Right cardiac atrium (tissue), 5 donors: ENCODE results near the gene ZSWIM6. TPM values are rescaled to one million over a fixed set of nuclear protein-coding genes. Genes with fewer than 3 reads are reported as not detected.
A peak's percentile ranks its signal among the peaks of the same experiment; 100 is the strongest.

ENCODE experiments used
- ATAC-seq, 2 donors: fragments of 200-7000 bp; cut with Tn5 transposase; one replicate each; pipeline versions ENCODE4 v1.8.0 to v1.9.1; 2020; ENCODE audit warnings: moderate library complexity in 2 of 2, mild to moderate bottlenecking in 1 of 2
- DNase-seq, 3 donors: peaks; one replicate each; pipeline ENCODE4 v3.0.0-alpha.2; 2020
- H3K27ac ChIP-seq: one replicate; pipeline ENCODE4 v1.5.1; 2013; ENCODE audit warnings: mild to moderate bottlenecking, low read length, control low read depth, moderate library complexity
- H3K27me3 ChIP-seq: one replicate; pipeline ENCODE4 v1.6.1; 2013; ENCODE audit not compliant: control insufficient read depth, insufficient read depth
- H3K4me1 ChIP-seq: one replicate; pipeline ENCODE4 v1.6.1; 2013; ENCODE audit warnings: low read length; ENCODE audit not compliant: control insufficient read depth, insufficient read depth
- H3K4me3 ChIP-seq: one replicate; pipeline ENCODE4 v1.5.1; 2013; ENCODE audit warnings: low read length, control low read depth
- H3K9me3 ChIP-seq: one replicate; pipeline ENCODE4 v1.6.1; 2013; ENCODE audit warnings: low read length; ENCODE audit not compliant: control insufficient read depth
- WGBS: extraction: QIAGEN DNeasy Blood & Tissue Kit; methylation state at CpG from one replicate; pipeline ENCODE4 v1.1.7; 2013; 5-methylcytosine and 5-hydroxymethylcytosine counted together
- intact Hi-C, 4 donors: fragments of 100-400 bp; cut with DNase I; formaldehyde crosslinking; loops; one replicate each; pipeline versions ENCODE4 v1.11.0 to v1.14.0; 2022 to 2023
- polyA plus RNA-seq: library from polyadenylated mRNA; stranded (reverse); fragments of 200-250 nt; gene quantifications from one replicate; pipeline ENCODE4 v1.2.3, GENCODE V29; 2013
- total RNA-seq, 4 donors: library from RNA; stranded (reverse); fragmentation: NEBNext Ultra II Directional; extraction: Animal tissue kit (Norgen Biotek cat#: 25700); gene quantifications; one replicate each; pipeline ENCODE4 v1.2.1, GENCODE V29; 2021
- donor health status: healthy with polysubstance abuse.
- donor health status: DM: no; HTN: yes; CAD: no.
- donor health status: DM: no; HTN: no; CAD: no.
- donor health status: DM: no; HTN: yes; CAD: no; lungs with severe emphysema.
- donor health status: DM: yes; HTN: yes; CAD: no.

The ZSWIM6 gene
- total and polyA plus RNA-seq, 5 donors: 2.5 to 7.9 (median 6.8) TPM

DNA sequence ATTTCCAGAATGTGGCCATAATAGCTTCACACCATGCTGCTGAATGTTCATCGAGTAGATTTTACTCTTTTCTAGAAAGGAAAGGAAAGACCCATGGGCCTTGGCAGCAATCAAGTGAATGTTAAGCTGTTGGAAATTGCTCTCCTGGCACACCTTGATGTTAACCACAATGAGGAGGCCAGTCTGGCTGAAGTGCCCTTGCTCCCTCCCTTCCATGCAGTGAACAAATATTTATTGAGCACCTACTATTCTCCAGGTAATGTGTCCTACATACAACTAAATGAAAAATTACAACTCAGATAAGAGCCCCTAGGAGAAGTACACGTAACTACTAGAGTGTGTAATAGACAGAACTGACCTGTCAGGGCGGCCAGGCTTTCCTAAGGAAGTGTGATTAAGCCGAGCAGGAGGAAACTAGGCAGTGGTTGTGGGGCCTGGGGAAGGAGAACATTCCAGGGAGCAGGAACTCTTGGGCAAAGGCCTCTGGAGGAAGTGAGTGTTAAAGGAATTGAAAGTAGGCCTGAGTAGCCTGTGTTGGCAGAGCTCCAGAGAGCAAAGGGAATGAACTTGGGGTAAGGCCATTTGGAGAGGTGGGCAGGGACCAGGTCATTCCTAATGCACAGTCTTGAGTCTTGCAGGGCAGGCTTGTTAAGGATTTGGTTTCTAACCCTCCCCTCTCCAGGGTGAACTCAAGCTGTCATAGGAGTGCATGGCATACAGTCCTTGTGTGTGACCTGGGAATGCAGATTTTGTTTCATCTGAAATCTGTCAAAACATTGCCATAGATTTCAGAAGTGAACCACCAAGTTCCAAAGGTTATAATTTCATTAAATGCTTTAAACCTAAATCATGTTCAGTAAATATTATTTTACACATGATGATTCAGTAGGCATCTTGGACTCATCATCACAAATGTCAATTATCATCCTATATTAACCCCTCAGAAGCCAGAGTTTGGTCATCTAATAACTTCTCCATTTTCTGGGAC lies 9.0 kb upstream of the ZSWIM6 start:
- DNase-seq (peak in 1 of 3 donors; percentile 31), ATAC-seq (peak; percentile 54 to 82)
- Histone ChIP-seq H3K4me3 (no peak overlapping the region), H3K4me1 (peaks cover 2% of the 10 kb centered on the region), H3K27me3 (no peaks in the 10 kb centered on the region), H3K9me3 (no peaks in the 10 kb centered on the region), H3K27ac (no peak overlapping the region)
- intact Hi-C loops: loop anchor here in 1 of 4 donors (5.0 kb wide), 1 partner anchor 161 kb away; the partner anchor contains the start of gene SMIM15
- WGBS: 69% methylated on average over 4 of the region's 4 CpGs

DNA sequence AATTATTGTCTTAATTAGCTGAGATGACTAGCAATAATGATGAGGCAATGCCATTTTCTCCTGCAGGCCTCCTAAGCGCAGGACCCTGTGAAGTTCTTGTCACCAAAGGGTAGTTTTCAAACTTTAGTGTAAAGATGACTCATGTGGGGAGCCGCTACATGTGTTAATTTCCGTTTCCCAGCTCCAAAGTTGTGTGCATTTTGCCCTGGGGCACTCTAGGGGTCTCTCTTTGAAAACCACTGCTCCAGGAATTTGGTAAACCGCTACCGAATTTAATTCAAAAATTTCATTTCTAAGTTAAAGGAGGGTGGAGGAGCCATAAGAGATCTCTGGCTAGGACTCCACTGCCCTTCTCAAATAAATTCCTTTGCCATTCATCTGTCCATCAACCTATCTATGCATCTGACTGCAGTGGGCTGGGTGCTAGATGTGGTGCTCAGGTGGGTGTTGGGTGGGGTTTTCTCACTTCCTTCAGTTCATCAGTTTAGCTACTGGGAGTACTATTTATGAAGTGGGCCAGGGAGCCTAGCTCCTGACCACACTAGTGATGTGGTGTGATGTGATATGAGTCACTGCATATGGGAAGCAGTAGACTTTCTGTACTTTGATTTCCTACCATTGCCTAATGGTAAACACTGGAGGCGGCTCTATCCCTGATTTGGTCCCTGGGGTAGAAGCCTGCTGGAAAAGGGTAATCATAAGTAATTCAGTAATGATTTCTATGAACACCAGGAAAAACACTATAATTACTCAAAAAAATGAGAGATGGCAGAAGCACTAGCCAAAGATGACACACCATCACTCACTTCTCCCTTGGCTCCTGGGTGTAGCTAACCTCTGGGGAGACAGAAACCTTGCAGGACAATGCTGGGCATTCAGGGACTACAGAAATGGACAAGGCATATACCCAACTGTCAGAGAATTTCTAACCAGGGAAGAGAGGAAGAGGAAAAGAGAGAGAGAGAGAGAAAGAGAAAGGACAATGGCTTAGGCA lies 4.0 kb upstream of the ZSWIM6 start:
- 77% methylated on average over 6 of the region's 6 CpGs for WGBS
- ATAC-seq (no peak), DNase-seq (no peak)
- intact Hi-C loops: no loop called here
- Histone ChIP-seq H3K4me1 (no peaks in the 10 kb centered on the region), H3K27ac (no peak overlapping the region), H3K9me3 (no peaks in the 10 kb centered on the region), H3K27me3 (no peaks in the 10 kb centered on the region), H3K4me3 (no peak overlapping the region)

DNA sequence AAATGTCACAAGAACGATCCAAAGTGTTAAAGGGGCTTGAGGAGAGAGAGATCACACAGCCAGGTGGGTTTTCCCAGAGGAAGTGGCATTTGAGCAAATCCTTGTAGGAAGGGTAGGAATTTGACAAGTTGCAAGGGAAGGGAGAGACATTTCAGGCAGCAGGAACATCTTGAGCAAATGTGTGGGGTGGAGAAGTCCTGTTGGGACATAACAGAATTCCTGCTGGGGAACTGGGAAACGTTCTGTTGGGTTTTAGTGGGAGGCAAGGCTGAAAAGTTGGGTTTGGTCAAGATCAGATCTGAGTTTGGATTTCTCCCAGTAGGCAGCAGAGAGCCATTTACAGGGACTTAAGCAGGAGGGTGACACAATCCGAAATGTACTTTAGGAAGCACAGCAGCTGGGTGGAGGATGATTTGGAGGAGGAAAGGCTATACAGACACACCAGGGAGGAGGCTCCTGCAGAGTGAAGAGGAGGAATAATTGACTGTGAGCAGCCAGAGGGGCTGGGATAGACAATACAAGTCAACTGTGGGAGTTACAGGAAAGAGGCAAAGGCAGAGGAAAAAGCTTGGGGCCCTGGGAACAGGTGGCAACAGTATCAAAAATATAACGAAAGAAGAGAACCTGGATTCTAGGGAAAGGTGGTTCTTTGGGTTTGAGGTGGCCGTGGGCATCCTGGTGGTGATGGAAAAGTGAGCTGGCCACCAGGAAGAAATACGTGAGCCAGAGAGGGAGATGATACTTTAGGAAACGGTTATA lies 3.1 kb upstream of the ZSWIM6 start:
- DNase-seq (no peak), ATAC-seq (no peak)
- no peaks in the 10 kb centered on the region for H3K4me1 ChIP-seq
- intact Hi-C loops: no loop called here
- H3K27me3 ChIP-seq: no peaks in the 10 kb centered on the region
- WGBS: 68% methylated on average over 7 of the region's 7 CpGs
- H3K9me3 ChIP-seq: no peaks in the 10 kb centered on the region
- no peak overlapping the region for H3K27ac ChIP-seq
- no peak overlapping the region for H3K4me3 ChIP-seq

DNA sequence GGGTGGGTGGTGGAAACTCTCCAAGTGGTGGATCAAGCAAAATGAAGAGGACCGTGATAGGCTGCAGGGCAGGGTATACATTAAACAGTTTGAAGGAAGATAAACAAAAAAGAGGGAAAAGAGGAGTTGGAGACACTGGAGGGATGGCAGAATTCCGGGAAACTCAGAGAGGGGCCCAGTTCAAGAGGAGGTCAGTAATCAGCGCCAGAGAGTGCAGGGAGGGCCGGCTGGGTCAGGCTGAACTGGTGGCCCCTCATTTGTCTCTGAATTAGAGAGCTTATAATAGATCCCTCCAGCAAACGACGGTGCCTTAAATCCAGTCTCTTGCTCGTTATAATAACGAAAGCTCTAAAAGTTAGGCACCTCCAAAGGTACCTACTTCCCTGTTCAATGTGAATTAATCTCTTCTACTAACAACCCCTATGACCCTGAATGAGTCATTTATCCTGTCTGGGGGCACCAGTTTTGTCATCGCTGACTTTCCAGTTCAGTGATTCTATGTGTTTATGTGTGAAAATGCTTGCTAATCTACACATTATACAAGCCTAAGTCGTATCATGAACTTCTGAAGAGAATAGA lies 2.4 kb upstream of the ZSWIM6 start:
- DNase-seq (no peak), ATAC-seq (no peak)
- peak overlapping the region; percentile 57 for H3K4me3 ChIP-seq
- H3K27me3 ChIP-seq: no peaks in the 10 kb centered on the region
- intact Hi-C loops: loop anchor here in 3 of 4 donors (5.0 to 10.0 kb wide), 5 partner anchors 75 to 328 kb away; partner anchors contain the start of gene SMIM15 (in 1 of the 3)
- H3K27ac ChIP-seq: no peak overlapping the region
- H3K4me1 ChIP-seq: no peaks in the 10 kb centered on the region
- 60% methylated on average over 10 of the region's 10 CpGs for WGBS
- H3K9me3 ChIP-seq: no peaks in the 10 kb centered on the region

DNA sequence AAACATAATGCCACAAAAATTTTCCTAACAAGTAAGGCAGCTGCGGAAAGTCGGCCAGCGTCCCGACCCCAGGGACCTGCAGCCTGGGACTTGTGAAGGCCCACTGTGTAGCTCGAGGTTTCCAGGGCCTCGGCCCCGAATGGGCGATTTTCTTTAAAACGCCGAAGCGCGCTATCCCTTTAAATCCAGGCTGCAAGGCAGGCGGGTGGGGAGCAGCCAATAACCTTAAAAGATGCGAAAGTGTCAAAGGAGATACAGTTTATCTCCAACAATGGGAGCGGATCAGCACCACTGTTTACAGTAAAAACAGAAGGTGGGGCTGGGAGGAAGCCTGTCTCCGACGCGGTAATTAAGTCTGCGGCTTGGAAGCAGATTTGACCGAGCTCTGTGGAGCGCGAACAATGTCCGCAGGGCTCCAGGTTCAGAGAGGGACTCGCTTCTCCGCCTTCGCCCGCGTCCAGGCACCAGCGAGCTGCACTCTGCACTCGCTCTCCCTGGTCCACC lies 1.7 kb upstream of the ZSWIM6 start:
- no peaks in the 10 kb centered on the region for H3K9me3 ChIP-seq
- WGBS: under 1% methylated on average over 30 of the region's 30 CpGs
- no peaks in the 10 kb centered on the region for H3K27me3 ChIP-seq
- ATAC-seq: peak in 1 of 2 donors; percentile 0
- peak overlapping the region; percentile 57 for H3K4me3 ChIP-seq
- H3K4me1 ChIP-seq: peaks cover 4% of the 10 kb centered on the region
- peak overlapping the region; percentile 73 for H3K27ac ChIP-seq
- peak; percentile 40 to 68 (median 66) for DNase-seq
- intact Hi-C loops: loop anchor here in 3 of 4 donors (5.0 to 10.0 kb wide), 5 partner anchors 74 to 327 kb away; partner anchors contain the start of gene SMIM15 (in 1 of the 3)

DNA sequence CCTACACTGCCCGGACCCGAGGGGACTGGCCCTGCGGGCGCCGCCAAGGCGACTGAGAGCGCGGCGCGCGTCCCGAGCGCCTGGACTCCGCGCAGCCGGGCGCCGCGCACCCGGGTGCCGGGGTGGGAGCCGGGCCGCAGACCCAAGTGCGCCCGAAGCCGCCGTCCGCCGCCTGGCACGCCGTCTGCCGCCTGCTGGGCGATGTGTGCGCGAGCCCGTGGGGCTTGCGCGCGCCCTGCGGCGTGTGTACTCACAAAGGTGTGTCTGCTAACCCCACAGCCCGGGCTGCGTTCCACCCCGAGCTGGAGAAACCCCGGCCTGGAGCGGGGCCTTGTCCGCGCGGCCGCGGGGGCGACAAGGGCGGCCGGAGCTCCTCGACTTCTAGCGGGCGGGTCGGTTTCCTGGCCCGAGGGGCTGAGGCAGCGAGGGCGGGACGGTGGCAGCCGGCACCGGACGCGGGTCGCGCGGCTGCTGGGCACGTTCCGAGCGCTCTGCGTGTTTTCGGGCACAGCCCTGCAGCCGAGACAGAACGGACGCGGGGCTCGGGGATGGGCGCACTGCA lies 1.1 kb upstream of the ZSWIM6 start:
- Histone ChIP-seq H3K4me3 (peak overlapping the region; percentile 57), H3K27me3 (no peaks in the 10 kb centered on the region), H3K9me3 (no peaks in the 10 kb centered on the region), H3K4me1 (peaks cover 4% of the 10 kb centered on the region), H3K27ac (peak overlapping the region; percentile 73)
- intact Hi-C loops: loop anchor here in 3 of 4 donors (5.0 to 10.0 kb wide), 5 partner anchors 74 to 326 kb away; partner anchors contain the start of gene SMIM15 (in 1 of the 3)
- DNase-seq (peak; percentile 75 to 92 (median 91)), ATAC-seq (peak; percentile 56 to 58)
- WGBS: under 1% methylated on average over 80 of the region's 80 CpGs

DNA sequence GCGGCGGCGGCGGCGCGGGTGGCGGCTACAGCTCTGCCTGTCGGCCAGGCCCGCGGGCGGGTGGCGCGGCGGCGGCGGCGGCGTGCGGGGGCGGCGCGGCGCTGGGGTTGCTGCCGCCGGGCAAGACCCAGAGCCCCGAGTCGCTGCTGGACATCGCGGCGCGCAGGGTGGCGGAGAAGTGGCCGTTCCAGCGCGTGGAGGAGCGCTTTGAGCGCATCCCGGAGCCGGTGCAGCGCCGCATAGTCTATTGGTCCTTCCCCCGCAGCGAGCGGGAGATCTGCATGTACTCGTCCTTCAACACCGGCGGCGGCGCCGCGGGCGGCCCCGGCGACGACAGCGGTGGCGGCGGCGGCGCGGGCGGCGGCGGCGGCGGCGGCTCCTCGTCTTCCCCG lies 296 bp downstream of the ZSWIM6 start:
- intact Hi-C loops: loop anchor here in 3 of 4 donors (5.0 to 10.0 kb wide), 5 partner anchors 72 to 325 kb away; partner anchors contain the start of gene SMIM15 (in 1 of the 3)

DNA sequence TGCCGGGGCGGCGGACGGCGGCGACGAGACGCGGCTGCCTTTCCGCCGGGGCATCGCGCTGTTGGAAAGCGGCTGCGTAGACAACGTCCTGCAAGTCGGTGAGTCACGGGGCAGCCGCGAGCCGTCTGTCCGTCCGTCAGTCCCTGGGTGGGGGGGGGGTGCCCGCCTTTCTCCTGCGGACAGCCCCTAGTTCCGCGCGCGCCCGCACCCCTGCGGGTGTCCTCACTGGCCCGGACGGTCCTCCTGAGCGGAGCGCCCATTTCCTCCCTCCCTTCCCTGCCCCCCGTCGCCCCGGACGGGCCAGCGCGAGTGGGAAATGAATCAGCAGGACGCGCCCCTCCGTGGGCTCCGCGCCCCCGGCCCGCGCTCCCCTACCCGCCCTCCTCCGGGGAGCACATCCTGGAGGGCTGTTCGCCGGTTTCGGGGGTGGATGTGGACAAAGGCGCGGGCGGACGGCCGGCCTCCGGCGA lies 828 bp downstream of the ZSWIM6 start:
- DNase-seq (peak; percentile 74 to 83 (median 80)), ATAC-seq (peak in 1 of 2 donors; percentile 2)
- Histone ChIP-seq H3K27me3 (no peaks in the 10 kb centered on the region), H3K27ac (peak overlapping the region; percentile 19), H3K4me1 (peaks cover 4% of the 10 kb centered on the region), H3K4me3 (peak overlapping the region; percentile 94), H3K9me3 (no peaks in the 10 kb centered on the region)
- WGBS: under 1% methylated on average over 61 of the region's 61 CpGs
- intact Hi-C loops: loop anchor here in 3 of 4 donors (5.0 to 10.0 kb wide), 5 partner anchors 72 to 324 kb away; partner anchors contain the start of gene SMIM15 (in 1 of the 3)

More for the DNA sequence above, 296 bp downstream of the ZSWIM6 start:
- WGBS: under 1% methylated on average over 69 of the region's 69 CpGs
- no peaks in the 10 kb centered on the region for H3K9me3 ChIP-seq
- ATAC-seq: no peak
- H3K27me3 ChIP-seq: no peaks in the 10 kb centered on the region
- H3K4me3 ChIP-seq: peak overlapping the region; percentile 94
- DNase-seq: peak; percentile 49 to 84 (median 80)
- peak overlapping the region; percentile 98 for H3K27ac ChIP-seq
- H3K4me1 ChIP-seq: peaks cover 4% of the 10 kb centered on the region
